Testis (tissue), 3 donors: ENCODE data around the gene HAS3. TPM values are rescaled to one million over a fixed set of nuclear protein-coding genes. Genes with fewer than 3 reads are reported as not detected.

Source experiments
- DNase-seq: peaks from one replicate; pipeline ENCODE4 v3.0.0-alpha.2; 2019
- H3K27ac ChIP-seq, 2 donors: fragments of 200-600 bp; sonication (generic); one replicate each; pipeline ENCODE4 v1.5.1; 2019
- H3K27me3 ChIP-seq: fragments of 200-600 bp; sonication (generic); one replicate; pipeline ENCODE4 v1.5.1; 2019
- H3K36me3 ChIP-seq: fragments of 200-600 bp; sonication (generic); one replicate; pipeline ENCODE4 v1.5.1; 2017; ENCODE audit warnings: low read depth; ENCODE audit errors: missing control alignments
- H3K4me1 ChIP-seq: fragments of 200-600 bp; sonication (generic); one replicate; pipeline ENCODE4 v1.5.1; 2019
- H3K4me3 ChIP-seq, 2 donors: fragments of 200-600 bp; sonication (generic); one replicate each; pipeline ENCODE4 v1.5.1; 2017 to 2019
- H3K9me3 ChIP-seq: fragments of 200-600 bp; sonication (generic); one replicate; pipeline ENCODE4 v1.5.1; 2017
- CTCF ChIP-seq, 3 experiments: fragments of 450-650 bp in 2 of 3; fragments of 200-600 bp in 1 of 3; sonication (generic) in 1 of 3; IDR thresholded peaks; one replicate each; pipeline ENCODE4 v1.5.1; 2016 to 2019; ENCODE audit warnings: antibody characterized with exemption in 3 of 3, mild to moderate bottlenecking in 2 of 3, moderate library complexity in 1 of 3
- POLR2A ChIP-seq: fragments of 450-650 bp; IDR thresholded peaks from one replicate; pipeline ENCODE4 v1.6.1; 2017; ENCODE audit warnings: antibody characterized with exemption, mild to moderate bottlenecking, moderate library complexity
- WGBS, 2 donors: methylation state at CpG; one replicate each; pipeline ENCODE4 v1.1.5; 2018; 5-methylcytosine and 5-hydroxymethylcytosine counted together
- intact Hi-C: fragments of 100-400 bp; cut with DNase I; formaldehyde crosslinking; loops from one replicate; pipeline ENCODE4 v1.15.1; 2023; ENCODE audit warnings: low total_unique reads
- polyA plus RNA-seq: library from polyadenylated mRNA; stranded (reverse); fragments of 350-450 nt; fragmentation: Illumina TruSeq; extraction: RNeasy Lipid Tissue Mini Kit (QIAGEN cat#74804); gene quantifications from one replicate; pipeline ENCODE4 v1.2.3, GENCODE V29; 2014; ENCODE audit warnings: low read depth, low replicate concordance; ENCODE audit not compliant: insufficient read depth
- total RNA-seq, 2 donors: library from RNA; depleted of rRNA; stranded (reverse); fragments of >200 nt; gene quantifications; one replicate each; pipeline ENCODE4 v1.2.3, GENCODE V29; 2016

HAS3 gene
- total and polyA plus RNA-seq, 3 donors from 2014 or later, result 4.7 to 7.7 (median 4.8) TPM

- no peaks in the 10 kb centered on the region for H3K4me1 ChIP-seq
- no peaks in the 10 kb centered on the region for H3K27me3 ChIP-seq
- no peak for TF ChIP-seq POLR2A
- TF ChIP-seq CTCF (IDR thresholded peaks at IDR 0.05), result no peak
- H3K36me3 ChIP-seq, result no peaks in the 10 kb centered on the region
- no peak overlapping the region for H3K4me3 ChIP-seq
- no peak for DNase-seq
- no peaks in the 10 kb centered on the region for H3K9me3 ChIP-seq
- H3K27ac ChIP-seq, result no peak overlapping the region
- intact Hi-C loops, result no loop called here
- WGBS, 2 donors, result 92 to 94% methylated on average over 10 of the region's 10 CpGs
Measured at GRCh38 chr16:69073181-69073702, 32.2 kb upstream of the HAS3 start.

GRCh38 chr16:69077251-69077650 lies 28.2 kb upstream of the HAS3 start:
- Histone ChIP-seq H3K27me3 (no peaks in the 10 kb centered on the region), H3K36me3 (no peaks in the 10 kb centered on the region), H3K27ac (no peak overlapping the region), H3K4me1 (no peaks in the 10 kb centered on the region), H3K4me3 (no peak overlapping the region), H3K9me3 (no peaks in the 10 kb centered on the region)
- TF ChIP-seq CTCF (IDR thresholded peaks at IDR 0.05) (no peak), POLR2A (no peak)
- intact Hi-C loops, result no loop called here
- DNase-seq, result no peak
- 88 to 89% methylated on average over 4 of the region's 4 CpGs for WGBS, 2 donors

GRCh38 chr16:69078073-69078472 lies 27.4 kb upstream of the HAS3 start:
- no peak overlapping the region for H3K27ac ChIP-seq
- intact Hi-C loops, result no loop called here
- 83 to 85% methylated on average over 7 of the region's 7 CpGs for WGBS, 2 donors
- TF ChIP-seq POLR2A (no peak), CTCF (IDR thresholded peaks at IDR 0.05) (no peak)
- no peak for DNase-seq
- no peak overlapping the region for H3K4me3 ChIP-seq
- no peaks in the 10 kb centered on the region for H3K27me3 ChIP-seq
- H3K9me3 ChIP-seq, result no peaks in the 10 kb centered on the region
- no peaks in the 10 kb centered on the region for H3K4me1 ChIP-seq
- H3K36me3 ChIP-seq, result no peaks in the 10 kb centered on the region

- Histone ChIP-seq H3K9me3 (no peaks in the 10 kb centered on the region), H3K27me3 (no peaks in the 10 kb centered on the region), H3K4me1 (no peaks in the 10 kb centered on the region), H3K36me3 (no peaks in the 10 kb centered on the region), H3K27ac (no peak overlapping the region), H3K4me3 (no peak overlapping the region)
- WGBS, 2 donors, result 96 to 99% methylated on average over 2 of the region's 2 CpGs
- TF ChIP-seq POLR2A (no peak), CTCF (IDR thresholded peaks at IDR 0.05) (no peak)
- intact Hi-C loops, result no loop called here
- no peak for DNase-seq
Measured at GRCh38 chr16:69079697-69080096, 25.8 kb upstream of the HAS3 start.

GRCh38 chr16:69083306-69083941 lies 22.0 kb upstream of the HAS3 start:
- 91% methylated on average over 7 to 16 of the region's 16 CpGs for WGBS, 2 donors
- H3K4me3 ChIP-seq, result no peak overlapping the region
- no peaks in the 10 kb centered on the region for H3K4me1 ChIP-seq
- DNase-seq, result no peak
- H3K27ac ChIP-seq, result no peak overlapping the region
- H3K9me3 ChIP-seq, result no peaks in the 10 kb centered on the region
- no peak for TF ChIP-seq POLR2A
- no peak for TF ChIP-seq CTCF (IDR thresholded peaks at IDR 0.05)
- no peaks in the 10 kb centered on the region for H3K36me3 ChIP-seq
- intact Hi-C loops, result no loop called here
- H3K27me3 ChIP-seq, result no peaks in the 10 kb centered on the region
